ENCODE data around the gene AGBL4.

AGBL4 gene

GRCh38 chr1:48803474-48803873 lies 1220.3 kb downstream of the AGBL4 start:
- no peak for TF ChIP-seq FOXP2 (optimal IDR thresholded peaks at IDR 0.05; ENCODE audit: borderline replicate concordance, extremely low read depth, extremely low read length, insufficient read depth)
- TF ChIP-seq, protein P1, sequence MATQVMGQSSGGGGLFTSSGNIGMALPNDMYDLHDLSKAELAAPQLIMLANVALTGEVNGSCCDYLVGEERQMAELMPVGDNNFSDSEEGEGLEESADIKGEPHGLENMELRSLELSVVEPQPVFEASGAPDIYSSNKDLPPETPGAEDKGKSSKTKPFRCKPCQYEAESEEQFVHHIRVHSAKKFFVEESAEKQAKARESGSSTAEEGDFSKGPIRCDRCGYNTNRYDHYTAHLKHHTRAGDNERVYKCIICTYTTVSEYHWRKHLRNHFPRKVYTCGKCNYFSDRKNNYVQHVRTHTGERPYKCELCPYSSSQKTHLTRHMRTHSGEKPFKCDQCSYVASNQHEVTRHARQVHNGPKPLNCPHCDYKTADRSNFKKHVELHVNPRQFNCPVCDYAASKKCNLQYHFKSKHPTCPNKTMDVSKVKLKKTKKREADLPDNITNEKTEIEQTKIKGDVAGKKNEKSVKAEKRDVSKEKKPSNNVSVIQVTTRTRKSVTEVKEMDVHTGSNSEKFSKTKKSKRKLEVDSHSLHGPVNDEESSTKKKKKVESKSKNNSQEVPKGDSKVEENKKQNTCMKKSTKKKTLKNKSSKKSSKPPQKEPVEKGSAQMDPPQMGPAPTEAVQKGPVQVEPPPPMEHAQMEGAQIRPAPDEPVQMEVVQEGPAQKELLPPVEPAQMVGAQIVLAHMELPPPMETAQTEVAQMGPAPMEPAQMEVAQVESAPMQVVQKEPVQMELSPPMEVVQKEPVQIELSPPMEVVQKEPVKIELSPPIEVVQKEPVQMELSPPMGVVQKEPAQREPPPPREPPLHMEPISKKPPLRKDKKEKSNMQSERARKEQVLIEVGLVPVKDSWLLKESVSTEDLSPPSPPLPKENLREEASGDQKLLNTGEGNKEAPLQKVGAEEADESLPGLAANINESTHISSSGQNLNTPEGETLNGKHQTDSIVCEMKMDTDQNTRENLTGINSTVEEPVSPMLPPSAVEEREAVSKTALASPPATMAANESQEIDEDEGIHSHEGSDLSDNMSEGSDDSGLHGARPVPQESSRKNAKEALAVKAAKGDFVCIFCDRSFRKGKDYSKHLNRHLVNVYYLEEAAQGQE (IDR thresholded peaks at IDR 0.05; ENCODE audit: insufficient read depth in 1 of 2, low read depth in 2 of 2, low read length in 2 of 2), result no peak

GRCh38 chr1:48794816-48795215 lies 1228.9 kb downstream of the AGBL4 start:
- TF ChIP-seq TAF1 (IDR thresholded peaks at IDR 0.05; ENCODE audit: borderline replicate concordance, insufficient read depth, low read length) (no peak), POLR2AphosphoS5 (IDR thresholded peaks at IDR 0.05; ENCODE audit: low read depth, low read length) (no peak), SIN3A (IDR thresholded peaks at IDR 0.05; ENCODE audit: borderline replicate concordance, insufficient read depth, low read length) (no peak), FOXP2 (optimal IDR thresholded peaks at IDR 0.05; ENCODE audit: borderline replicate concordance, extremely low read depth, extremely low read length, insufficient read depth) (no peak)
- TF ChIP-seq, protein P1 (IDR thresholded peaks at IDR 0.05; ENCODE audit: insufficient read depth in 1 of 2, low read depth in 2 of 2, low read length in 2 of 2), result no peak

DNA sequence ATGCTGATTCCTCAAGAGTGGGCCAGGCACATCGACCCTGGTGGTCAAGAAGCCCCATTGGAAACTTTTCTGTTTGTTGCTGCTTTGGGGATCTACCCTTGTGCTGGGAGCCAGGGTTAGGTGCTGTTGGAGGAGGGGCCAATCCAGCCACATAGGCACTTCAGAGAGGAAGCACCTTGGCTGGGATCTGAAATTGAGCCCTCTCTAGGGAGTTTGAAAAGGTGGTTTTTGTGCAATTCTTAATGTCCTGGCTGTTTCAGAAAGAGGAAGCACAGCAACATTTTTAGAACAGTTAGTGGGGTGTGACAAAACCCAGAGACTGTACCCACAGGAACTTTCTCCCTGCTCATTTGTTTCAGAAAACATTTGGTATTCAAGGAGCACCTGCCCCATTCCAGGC lies 1229.9 kb downstream of the AGBL4 start:
- no peak for TF ChIP-seq SIN3A (IDR thresholded peaks at IDR 0.05; ENCODE audit: borderline replicate concordance, insufficient read depth, low read length)
- TF ChIP-seq POLR2AphosphoS5 (IDR thresholded peaks at IDR 0.05; ENCODE audit: low read depth, low read length), result no peak
- TF ChIP-seq TAF1 (IDR thresholded peaks at IDR 0.05; ENCODE audit: borderline replicate concordance, insufficient read depth, low read length), result no peak
- TF ChIP-seq, protein P1 (IDR thresholded peaks at IDR 0.05; ENCODE audit: insufficient read depth in 1 of 2, low read depth in 2 of 2, low read length in 2 of 2), result no peak
- TF ChIP-seq FOXP2 (optimal IDR thresholded peaks at IDR 0.05; ENCODE audit: borderline replicate concordance, extremely low read depth, extremely low read length, insufficient read depth), result no peak

- TF ChIP-seq, protein P1 (IDR thresholded peaks at IDR 0.05; ENCODE audit: insufficient read depth in 1 of 2, low read depth in 2 of 2, low read length in 2 of 2), result no peak
- TF ChIP-seq TAF1 (IDR thresholded peaks at IDR 0.05; ENCODE audit: borderline replicate concordance, insufficient read depth, low read length) (no peak), FOXP2 (optimal IDR thresholded peaks at IDR 0.05; ENCODE audit: borderline replicate concordance, extremely low read depth, extremely low read length, insufficient read depth) (no peak), SIN3A (IDR thresholded peaks at IDR 0.05; ENCODE audit: borderline replicate concordance, insufficient read depth, low read length) (no peak), POLR2AphosphoS5 (IDR thresholded peaks at IDR 0.05; ENCODE audit: low read depth, low read length) (no peak)
Observed at GRCh38 chr1:48792961-48793360, 1230.8 kb downstream of the AGBL4 start.

DNA sequence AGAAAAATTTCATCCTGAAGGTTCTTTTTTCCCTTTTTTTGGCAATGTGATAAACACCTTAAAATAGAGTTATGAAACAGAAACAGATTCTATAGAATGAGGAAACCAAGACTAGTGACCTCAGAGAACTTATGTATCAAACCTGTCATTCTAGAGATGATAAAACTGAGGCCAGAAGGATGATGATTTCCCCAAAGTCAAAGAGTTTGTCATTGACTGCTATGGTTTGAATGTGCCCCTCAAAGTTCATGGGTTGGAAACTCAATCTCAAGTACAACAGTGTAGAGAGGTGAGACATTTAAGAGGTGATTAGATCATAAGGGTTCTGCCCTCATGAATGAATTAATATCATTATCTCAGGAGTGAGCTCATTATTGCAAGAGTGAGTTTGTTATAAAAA lies 1233.4 kb downstream of the AGBL4 start:
- TF ChIP-seq TAF1 (IDR thresholded peaks at IDR 0.05; ENCODE audit: borderline replicate concordance, insufficient read depth, low read length) (no peak), FOXP2 (optimal IDR thresholded peaks at IDR 0.05; ENCODE audit: borderline replicate concordance, extremely low read depth, extremely low read length, insufficient read depth) (no peak), SIN3A (IDR thresholded peaks at IDR 0.05; ENCODE audit: borderline replicate concordance, insufficient read depth, low read length) (no peak), POLR2AphosphoS5 (IDR thresholded peaks at IDR 0.05; ENCODE audit: low read depth, low read length) (no peak)
- TF ChIP-seq, protein P1 (IDR thresholded peaks at IDR 0.05; ENCODE audit: insufficient read depth in 1 of 2, low read depth in 2 of 2, low read length in 2 of 2), result no peak
